ENCODE data around the gene PRRT1.
A peak's percentile ranks its signal among the peaks of the same experiment; 100 is the strongest.

DNA sequence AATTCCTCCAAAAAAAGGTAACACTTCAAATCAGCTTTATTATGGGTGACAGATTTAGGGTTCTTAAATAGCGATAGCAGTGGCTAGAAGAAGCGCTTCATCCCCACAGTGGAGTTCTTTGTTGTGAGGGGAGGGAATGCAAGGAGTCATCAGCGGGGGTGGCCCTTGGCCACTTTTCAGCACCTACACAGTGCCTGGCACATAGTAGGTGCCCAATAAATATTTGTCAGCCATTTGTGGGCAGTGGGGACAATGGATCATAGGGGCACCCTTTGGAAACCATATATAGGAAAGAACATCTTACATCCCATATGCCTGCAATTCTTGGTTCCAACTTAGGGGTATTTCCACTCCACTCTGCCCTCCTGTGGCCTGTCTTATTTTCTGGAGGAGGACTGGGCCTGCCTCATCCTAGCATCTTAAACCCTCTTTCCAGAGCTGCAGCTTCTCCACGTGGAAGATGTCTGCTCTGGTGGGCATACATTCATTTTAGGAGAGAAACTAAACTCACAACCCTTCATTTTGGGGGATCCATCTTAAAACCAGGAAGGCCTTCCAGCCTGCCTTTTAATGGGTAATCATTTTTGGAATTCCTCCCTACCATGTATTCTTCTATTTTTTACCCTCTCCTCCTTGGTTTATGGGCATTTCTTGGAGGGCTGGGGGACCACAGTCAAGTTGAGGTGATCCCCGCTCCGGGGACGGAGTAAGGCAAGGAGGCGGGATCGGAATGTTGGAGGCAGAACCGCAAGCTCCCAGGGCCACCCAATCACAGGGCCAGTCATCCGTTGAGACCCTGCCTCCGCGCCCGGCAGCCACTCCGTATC lies 43.3 kb upstream of the PRRT1 start:
- TF ChIP-seq, protein P1, sequence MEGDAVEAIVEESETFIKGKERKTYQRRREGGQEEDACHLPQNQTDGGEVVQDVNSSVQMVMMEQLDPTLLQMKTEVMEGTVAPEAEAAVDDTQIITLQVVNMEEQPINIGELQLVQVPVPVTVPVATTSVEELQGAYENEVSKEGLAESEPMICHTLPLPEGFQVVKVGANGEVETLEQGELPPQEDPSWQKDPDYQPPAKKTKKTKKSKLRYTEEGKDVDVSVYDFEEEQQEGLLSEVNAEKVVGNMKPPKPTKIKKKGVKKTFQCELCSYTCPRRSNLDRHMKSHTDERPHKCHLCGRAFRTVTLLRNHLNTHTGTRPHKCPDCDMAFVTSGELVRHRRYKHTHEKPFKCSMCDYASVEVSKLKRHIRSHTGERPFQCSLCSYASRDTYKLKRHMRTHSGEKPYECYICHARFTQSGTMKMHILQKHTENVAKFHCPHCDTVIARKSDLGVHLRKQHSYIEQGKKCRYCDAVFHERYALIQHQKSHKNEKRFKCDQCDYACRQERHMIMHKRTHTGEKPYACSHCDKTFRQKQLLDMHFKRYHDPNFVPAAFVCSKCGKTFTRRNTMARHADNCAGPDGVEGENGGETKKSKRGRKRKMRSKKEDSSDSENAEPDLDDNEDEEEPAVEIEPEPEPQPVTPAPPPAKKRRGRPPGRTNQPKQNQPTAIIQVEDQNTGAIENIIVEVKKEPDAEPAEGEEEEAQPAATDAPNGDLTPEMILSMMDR (IDR thresholded peaks at IDR 0.05), result peak; percentile 51
- TF ChIP-seq, protein P2, sequence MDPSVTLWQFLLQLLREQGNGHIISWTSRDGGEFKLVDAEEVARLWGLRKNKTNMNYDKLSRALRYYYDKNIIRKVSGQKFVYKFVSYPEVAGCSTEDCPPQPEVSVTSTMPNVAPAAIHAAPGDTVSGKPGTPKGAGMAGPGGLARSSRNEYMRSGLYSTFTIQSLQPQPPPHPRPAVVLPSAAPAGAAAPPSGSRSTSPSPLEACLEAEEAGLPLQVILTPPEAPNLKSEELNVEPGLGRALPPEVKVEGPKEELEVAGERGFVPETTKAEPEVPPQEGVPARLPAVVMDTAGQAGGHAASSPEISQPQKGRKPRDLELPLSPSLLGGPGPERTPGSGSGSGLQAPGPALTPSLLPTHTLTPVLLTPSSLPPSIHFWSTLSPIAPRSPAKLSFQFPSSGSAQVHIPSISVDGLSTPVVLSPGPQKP (IDR thresholded peaks at IDR 0.05; ENCODE audit: low read depth, low read length), result no peak
- no peak for TF ChIP-seq TP53 (CRISPR knock-in tag; IDR thresholded peaks at IDR 0.05)
- no peak for TF ChIP-seq FOSL2 (IDR thresholded peaks at IDR 0.05)
- no peak for TF ChIP-seq FOSL2 (CRISPR knock-in tag; IDR thresholded peaks at IDR 0.05)
- no peak for TF ChIP-seq EP300 (IDR thresholded peaks at IDR 0.05)
- TF ChIP-seq RAD21 (conservative IDR thresholded peaks at IDR 0.05 in 1 of 2, IDR thresholded peaks at IDR 0.05 in 1 of 2), result 0 out of 5 replicates have a peak, but pooled peaks of 1 of the 2 experiments have one; percentile 29
